Measurements from ENCODE around the gene CDH15. TPM values are rescaled to one million over a fixed set of nuclear protein-coding genes. Genes with fewer than 3 reads are reported as not detected.

The CDH15 gene
- total RNA-seq, 1 donor from 2014 or later: not detected

DNA sequence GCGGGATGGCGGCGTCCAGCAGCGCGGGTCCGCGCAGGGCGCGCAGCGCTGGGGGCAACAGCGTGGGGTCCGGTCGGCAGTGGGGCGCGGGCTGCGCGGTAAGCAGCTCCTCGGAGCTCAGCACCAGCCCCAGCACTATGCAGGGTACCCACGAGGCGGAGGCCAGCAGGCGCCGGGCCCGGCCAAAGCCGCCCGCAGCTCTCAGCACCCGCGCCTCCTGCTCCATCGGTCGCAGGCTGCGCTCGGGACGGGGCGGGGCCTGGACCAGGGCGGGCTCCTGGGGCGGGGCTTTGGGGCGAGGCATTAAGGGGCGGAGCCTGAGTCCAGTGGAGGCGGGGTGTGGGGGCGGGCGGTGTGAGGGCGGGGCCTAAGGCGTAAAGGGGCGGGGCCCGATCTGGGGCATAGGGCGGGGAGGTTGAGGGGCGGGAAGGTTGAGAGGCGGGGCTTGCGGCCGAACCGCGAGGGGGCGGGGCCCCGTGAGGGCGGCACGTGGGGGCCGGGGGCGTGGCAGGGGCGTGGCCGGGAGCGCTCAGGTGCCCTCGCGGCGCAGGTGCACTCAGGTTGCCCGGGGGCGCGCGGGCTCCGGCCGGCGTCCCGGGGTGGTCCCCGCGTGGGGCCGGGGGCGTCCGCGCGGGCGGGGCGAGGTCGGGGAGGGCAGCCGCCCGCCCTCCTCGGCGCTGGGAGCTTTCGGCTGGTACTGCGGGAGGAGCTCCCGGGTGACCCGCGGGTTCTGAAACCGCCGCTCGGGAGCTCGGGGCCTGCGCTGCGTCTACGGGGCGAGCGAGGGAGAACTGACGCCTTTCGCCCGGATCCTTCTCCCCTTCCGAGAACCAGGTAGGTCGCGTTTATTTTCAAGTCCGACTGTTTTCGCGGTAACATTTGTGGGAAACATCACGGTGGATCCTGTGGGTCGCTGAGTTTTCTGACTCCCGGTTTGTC is 30.2 kb downstream of the CDH15 start:
- Histone ChIP-seq H3K36me3 (no peaks in the 10 kb centered on the region), H3F3A (ENCODE audit: low read depth) (peaks cover 17% of the 10 kb centered on the region), H3K27me3 (peaks cover 90% of the 10 kb centered on the region), H3K4me3 (peak overlapping the region; percentile 51), H4K20me1 (ENCODE audit: low read depth) (peaks cover 19% of the 10 kb centered on the region), H3K27ac (no peak overlapping the region), H3K4me1 (peaks cover 10% of the 10 kb centered on the region), H3K9ac (no peak overlapping the region), H2AFZ (replicated peaks) (no peak overlapping the region), H3K9me3 (ENCODE audit: low read depth) (no peaks in the 10 kb centered on the region), H3K79me2 (ENCODE audit: low read depth) (no peaks in the 10 kb centered on the region), H3K4me2 (peak overlapping the region; percentile 83)
- H3K27me3 Mint-ChIP-seq (ENCODE audit: insufficient read depth, low read depth): peaks cover 36% of the 10 kb centered on the region
- H3K4me1 Mint-ChIP-seq: peaks cover 10% of the 10 kb centered on the region
- peak overlapping the region; percentile 79 for H3K4me3 Mint-ChIP-seq
- H3K36me3 Mint-ChIP-seq: no peaks in the 10 kb centered on the region
- H3K9me3 Mint-ChIP-seq: peaks cover 9% of the 10 kb centered on the region
- TF ChIP-seq EZH2 (IDR thresholded peaks at IDR 0.05) (peak; percentile 69), EZH2phosphoT487 (IDR thresholded peaks at IDR 0.05) (no peak)
- peak; percentile 95 for DNase-seq (ENCODE audit: low spot score)
- H3K27ac Mint-ChIP-seq: no peak overlapping the region

DNA sequence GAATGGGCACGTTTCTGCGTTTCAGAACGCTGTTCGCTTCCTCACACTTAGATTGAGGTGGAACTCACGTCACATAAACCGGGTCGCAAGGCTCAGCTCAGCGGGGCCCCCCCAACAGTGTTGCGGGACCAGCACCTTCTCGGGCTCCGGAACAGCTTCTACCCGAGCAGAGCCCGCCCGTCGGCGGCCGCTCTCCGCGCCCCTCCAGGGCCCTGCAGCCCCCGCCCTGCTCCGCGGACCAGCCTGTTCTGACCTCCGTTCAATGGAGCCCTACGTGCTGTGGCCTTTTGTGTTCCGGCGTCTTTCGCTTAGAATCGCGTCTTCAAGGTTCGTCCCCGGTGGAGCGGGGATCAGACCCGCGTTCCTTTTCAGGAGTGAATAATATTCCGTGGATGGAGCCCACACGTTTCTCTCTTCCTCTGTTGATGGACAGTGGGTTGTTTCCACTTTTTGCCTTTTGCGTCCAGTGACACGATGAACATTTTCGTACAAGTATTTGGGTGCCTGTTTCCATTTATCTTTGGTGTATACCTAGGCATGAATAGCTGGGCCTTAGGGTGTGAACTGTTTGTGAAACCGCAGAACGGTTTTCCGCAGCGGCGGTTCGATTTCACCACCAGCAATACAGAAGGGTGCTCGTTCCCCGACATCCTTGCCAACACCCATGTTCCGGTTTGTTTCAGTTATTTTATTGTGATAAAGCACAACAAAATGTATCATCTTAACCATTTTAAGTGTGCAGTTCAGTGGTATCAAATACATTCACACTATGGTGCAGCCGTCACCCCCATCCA is 31.1 kb downstream of the CDH15 start:
- Histone ChIP-seq H3K27ac (no peak overlapping the region), H3K9ac (no peak overlapping the region), H3K36me3 (no peaks in the 10 kb centered on the region), H3K4me2 (peak overlapping the region; percentile 65), H3K4me3 (peak overlapping the region; percentile 38), H3F3A (ENCODE audit: low read depth) (peaks cover 17% of the 10 kb centered on the region), H3K4me1 (peaks cover 10% of the 10 kb centered on the region), H4K20me1 (ENCODE audit: low read depth) (peaks cover 19% of the 10 kb centered on the region), H3K79me2 (ENCODE audit: low read depth) (no peaks in the 10 kb centered on the region), H2AFZ (replicated peaks) (no peak overlapping the region), H3K9me3 (ENCODE audit: low read depth) (no peaks in the 10 kb centered on the region), H3K27me3 (peaks cover 92% of the 10 kb centered on the region)
- Mint-ChIP-seq H3K4me1 (peaks cover 10% of the 10 kb centered on the region), H3K27me3 (ENCODE audit: insufficient read depth, low read depth) (peaks cover 36% of the 10 kb centered on the region), H3K36me3 (no peaks in the 10 kb centered on the region), H3K27ac (no peak overlapping the region), H3K4me3 (peak overlapping the region; percentile 79), H3K9me3 (peaks cover 9% of the 10 kb centered on the region)
- peak; percentile 42 for DNase-seq (ENCODE audit: low spot score)
- no peak for TF ChIP-seq CTCF (IDR thresholded peaks at IDR 0.05)
- TF ChIP-seq EZH2 (IDR thresholded peaks at IDR 0.05): peak; percentile 86
- TF ChIP-seq EZH2phosphoT487 (IDR thresholded peaks at IDR 0.05): peak; percentile 54

GRCh38 chr16:89207993-89208392 is 36.4 kb downstream of the CDH15 start:
- Histone ChIP-seq H3K9ac (no peak overlapping the region), H3K4me3 (no peak overlapping the region), H3K27me3 (peaks cover 70% of the 10 kb centered on the region), H3K4me2 (no peak overlapping the region), H2AFZ (replicated peaks) (no peak overlapping the region), H3K27ac (no peak overlapping the region), H3K36me3 (no peaks in the 10 kb centered on the region), H3F3A (ENCODE audit: low read depth) (no peaks in the 10 kb centered on the region), H3K9me3 (ENCODE audit: low read depth) (no peaks in the 10 kb centered on the region), H3K79me2 (ENCODE audit: low read depth) (no peaks in the 10 kb centered on the region), H4K20me1 (ENCODE audit: low read depth) (no peaks in the 10 kb centered on the region), H3K4me1 (no peaks in the 10 kb centered on the region)
- no peak overlapping the region for H3K27ac Mint-ChIP-seq
- no peak for TF ChIP-seq CTCF (IDR thresholded peaks at IDR 0.05)
- TF ChIP-seq EZH2 (IDR thresholded peaks at IDR 0.05): no peak
- no peak for TF ChIP-seq EZH2phosphoT487 (IDR thresholded peaks at IDR 0.05)
- peaks cover 27% of the 10 kb centered on the region for H3K27me3 Mint-ChIP-seq (ENCODE audit: insufficient read depth, low read depth)
- peaks cover 5% of the 10 kb centered on the region for H3K9me3 Mint-ChIP-seq
- no peak for DNase-seq (ENCODE audit: low spot score)
- H3K36me3 Mint-ChIP-seq: no peaks in the 10 kb centered on the region
- H3K4me1 Mint-ChIP-seq: no peaks in the 10 kb centered on the region
- H3K4me3 Mint-ChIP-seq: no peak overlapping the region

Data from neural progenitor cell (in vitro differentiated cells).